ENCODE measurements around the gene FUT8. TPM values are rescaled to one million over a fixed set of nuclear protein-coding genes. Genes with fewer than 3 reads are reported as not detected.

FUT8 gene
- total RNA-seq, 1 experiment from 2014 or later: 42.3 TPM

GRCh38 chr14:65791191-65791981, 378.9 kb downstream of the FUT8 start:
- H3K27ac ChIP-seq (ENCODE audit: low read depth, low read length): no peak overlapping the region
- H3K9me2 ChIP-seq (ENCODE audit: insufficient read depth): no peaks in the 10 kb centered on the region
- peak; percentile 21; the same call in 1 of the 2 replicates for ATAC-seq
- H3K4me2 ChIP-seq (ENCODE audit: low read length): peak overlapping the region; percentile 24
- DNase-seq (ENCODE audit: low read depth, low spot score): no peak
- no peak overlapping the region for H3K4me3 ChIP-seq (replicated peaks in 1 of 2; ENCODE audit: low read depth in 1 of 2, low read length in 2 of 2)
- no peaks in the 10 kb centered on the region for H3K27me3 ChIP-seq (ENCODE audit: insufficient read depth, low read length)
- H2AFZ ChIP-seq (ENCODE audit: low read depth, low read length, poor library complexity, severe bottlenecking): no peak overlapping the region
- H3K9ac ChIP-seq (ENCODE audit: low read length): no peak overlapping the region
- peaks cover 0 to 12% of the 10 kb centered on the region in 2 experiments; a peak in 2 of 4 replicates for H3K4me1 ChIP-seq (ENCODE audit: control insufficient read depth in 1 of 2, insufficient read depth in 2 of 2, low read length in 2 of 2)
- CTCF ChIA-PET: interaction anchor here (1.0 kb wide), 1 partner anchor 377 kb away, joined by 3 read pairs; no protein-coding TSS in a partner anchor
- no peak for TF ChIP-seq JUND (IDR thresholded peaks at IDR 0.05)
- TF ChIP-seq EGR1 (IDR thresholded peaks at IDR 0.05; ENCODE audit: low read depth): no peak
- no peak for TF ChIP-seq REST (IDR thresholded peaks at IDR 0.05; ENCODE audit: low read depth)
- no peak for TF ChIP-seq SP1 (IDR thresholded peaks at IDR 0.05; ENCODE audit: low read depth)
- no peak for TF ChIP-seq ZFX (IDR thresholded peaks at IDR 0.05)
- TF ChIP-seq ZNF274 (IDR thresholded peaks at IDR 0.05; ENCODE audit: low read depth, low read length): no peak
- no peak for TF ChIP-seq ATF3 (IDR thresholded peaks at IDR 0.05)
- no peak for TF ChIP-seq POLR2AphosphoS5 (IDR thresholded peaks at IDR 0.05; ENCODE audit: low read depth, low read length)
- no peak for TF ChIP-seq EZH2 (IDR thresholded peaks at IDR 0.05)
- no peak for TF ChIP-seq YY1 (IDR thresholded peaks at IDR 0.05; ENCODE audit: extremely low read depth, insufficient replicate concordance, low read depth, low read length)
- TF ChIP-seq CBX3 (IDR thresholded peaks at IDR 0.05; ENCODE audit: low read depth): no peak
- TF ChIP-seq ELF1 (IDR thresholded peaks at IDR 0.05; ENCODE audit: borderline replicate concordance, low read depth): no peak
- TF ChIP-seq POLR2A (IDR thresholded peaks at IDR 0.05; ENCODE audit: borderline replicate concordance, extremely low read depth, insufficient read depth, insufficient read length): no peak
- RAD21 ChIA-PET (ENCODE audit: low non-redundant PET in 1 of 2, low total read pairs in 2 of 2, uncharacterized antibody in 2 of 2, unreplicated experiment in 2 of 2): interaction anchor here in 1 of 2 experiments (0.7 kb wide), 1 partner anchor 33 kb away, joined by 3 read pairs; no protein-coding TSS in a partner anchor
- H3K9me3 ChIP-seq (ENCODE audit: control insufficient read depth in 1 of 2, insufficient read depth in 1 of 2, low read depth in 1 of 2, low read length in 2 of 2): no peaks in the 10 kb centered on the region
- no peaks in the 10 kb centered on the region for H3K36me3 ChIP-seq (ENCODE audit: control insufficient read depth in 1 of 2, insufficient read depth in 2 of 2, low read length in 2 of 2)
- intact Hi-C loops (cut with micrococcal nuclease): no loop called here
- BruUV-seq (replicated peaks): no TSS peak
- POLR2A ChIA-PET: no interaction called here
- H3K79me2 ChIP-seq (ENCODE audit: insufficient read depth, low read length): no peaks in the 10 kb centered on the region
- no peaks in the 10 kb centered on the region for H4K20me1 ChIP-seq (ENCODE audit: insufficient read depth)

Measured in HCT116 (cell line).